Left ventricle myocardium inferior (tissue), 1 donor: Measurements from ENCODE around the gene GREM2. TPM values are rescaled to one million over a fixed set of nuclear protein-coding genes. Genes with fewer than 3 reads are reported as not detected.

Experiments used
- DNase-seq: peaks from one replicate; pipeline ENCODE4 v3.0.0-alpha.2; 2020
- H3K27ac ChIP-seq: fragments of 200-600 bp; replicated peaks from 2 replicates; pipeline ENCODE4 v1.8.0; 2021
- H3K27me3 ChIP-seq: fragments of 200-600 bp; 2 replicates; pipeline ENCODE4 v1.8.0; 2021; ENCODE audit warnings: low read depth
- H3K36me3 ChIP-seq: fragments of 200-600 bp; 2 replicates; pipeline ENCODE4 v1.8.0; 2021
- H3K4me1 ChIP-seq: fragments of 200-600 bp; 2 replicates; pipeline ENCODE4 v1.8.0; 2021
- H3K4me3 ChIP-seq: fragments of 200-600 bp; 2 replicates; pipeline ENCODE4 v1.8.0; 2021; ENCODE audit warnings: mild to moderate bottlenecking, moderate library complexity
- H3K9me3 ChIP-seq: fragments of 200-600 bp; replicated peaks from 2 replicates; pipeline ENCODE4 v1.8.0; 2021
- intact Hi-C: fragments of 100-400 bp; cut with micrococcal nuclease; formaldehyde crosslinking; loops from one replicate; pipeline ENCODE4 v1.11.0; 2022
- long read RNA-seq: library from polyadenylated mRNA; unstranded; transcript quantifications from one replicate; pipeline ENCODE4 v2.0.0, GENCODE V29; 2021
- total RNA-seq: library from RNA; stranded (reverse); fragmentation: NEBNext Ultra II Directional; extraction: Animal tissue kit (Norgen Biotek cat#: 25700); gene quantifications from one replicate; pipeline ENCODE4 v1.2.1, GENCODE V29; 2021
- TF ChIP-seq, protein P1 (sequence below): fragments of 200-600 bp; IDR thresholded peaks from 2 replicates; pipeline ENCODE4 v1.8.0; 2021; ENCODE audit warnings: antibody characterized with exemption, mild to moderate bottlenecking, borderline replicate concordance
- donor health status: DM: no; HTN: yes; CAD: no; lungs with severe emphysema.

Gene GREM2
- not detected for total RNA-seq
- long read RNA-seq, result 0 reads

DNA sequence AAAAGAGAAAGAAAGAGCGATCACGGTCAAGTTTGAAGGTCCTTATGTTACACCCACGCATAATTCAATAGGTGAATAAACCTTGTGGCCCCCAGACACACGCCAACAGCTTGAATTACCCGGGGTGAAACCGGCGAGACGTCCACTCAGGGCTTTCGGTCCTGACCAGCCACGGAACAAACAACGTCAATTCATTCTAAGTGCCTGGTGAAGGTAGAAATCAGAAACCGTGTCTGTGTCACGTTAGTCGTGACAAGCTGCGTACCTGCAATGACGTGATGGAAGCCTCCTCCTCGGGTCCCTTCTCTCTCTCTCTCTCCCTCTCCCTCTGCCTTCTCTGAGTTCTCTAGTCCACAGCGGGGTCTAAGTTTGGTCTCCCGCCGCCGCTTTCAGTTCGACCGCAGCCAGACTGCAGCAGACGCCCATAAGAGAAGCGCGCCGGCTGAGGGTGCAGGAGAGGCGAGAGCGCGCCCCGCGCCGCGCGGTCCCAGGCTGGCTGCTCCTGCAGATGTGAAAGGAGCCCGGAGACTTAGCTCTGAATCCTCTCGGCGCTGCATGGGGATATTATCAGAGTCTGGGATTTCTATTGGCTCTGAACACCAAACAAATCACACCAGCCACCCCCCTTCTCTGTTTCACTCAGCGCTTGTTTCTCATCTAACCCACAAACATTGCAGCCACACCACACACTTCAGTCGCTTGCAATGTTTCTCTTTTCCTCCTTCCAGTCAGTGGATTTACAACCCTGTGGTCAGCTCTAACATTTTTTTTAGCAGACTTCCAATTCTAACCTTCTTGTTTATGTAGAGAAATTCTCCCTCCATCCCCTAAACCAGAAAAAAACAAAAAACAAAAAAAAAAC is at the start of gene GREM2:
Gene GREM2 (minus strand): TSS at position 537 of the 862 bp plus-strand sequence. CDS start 118,680 bp downstream, outside the sequence.
- DNase-seq, result no peak
- peaks cover 10% of the 10 kb centered on the region for H3K4me1 ChIP-seq
- peaks cover 82% of the 10 kb centered on the region for H3K27me3 ChIP-seq
- H3K9me3 ChIP-seq, result no peaks in the 10 kb centered on the region
- H3K4me3 ChIP-seq, result peak within 1 kb of the TSS; percentile 62
- H3K27ac ChIP-seq, result no peak within 1 kb of the TSS
- intact Hi-C loops, result no loop called here
- H3K36me3 ChIP-seq, result no peaks in the 10 kb centered on the region
- TF ChIP-seq, protein P1, sequence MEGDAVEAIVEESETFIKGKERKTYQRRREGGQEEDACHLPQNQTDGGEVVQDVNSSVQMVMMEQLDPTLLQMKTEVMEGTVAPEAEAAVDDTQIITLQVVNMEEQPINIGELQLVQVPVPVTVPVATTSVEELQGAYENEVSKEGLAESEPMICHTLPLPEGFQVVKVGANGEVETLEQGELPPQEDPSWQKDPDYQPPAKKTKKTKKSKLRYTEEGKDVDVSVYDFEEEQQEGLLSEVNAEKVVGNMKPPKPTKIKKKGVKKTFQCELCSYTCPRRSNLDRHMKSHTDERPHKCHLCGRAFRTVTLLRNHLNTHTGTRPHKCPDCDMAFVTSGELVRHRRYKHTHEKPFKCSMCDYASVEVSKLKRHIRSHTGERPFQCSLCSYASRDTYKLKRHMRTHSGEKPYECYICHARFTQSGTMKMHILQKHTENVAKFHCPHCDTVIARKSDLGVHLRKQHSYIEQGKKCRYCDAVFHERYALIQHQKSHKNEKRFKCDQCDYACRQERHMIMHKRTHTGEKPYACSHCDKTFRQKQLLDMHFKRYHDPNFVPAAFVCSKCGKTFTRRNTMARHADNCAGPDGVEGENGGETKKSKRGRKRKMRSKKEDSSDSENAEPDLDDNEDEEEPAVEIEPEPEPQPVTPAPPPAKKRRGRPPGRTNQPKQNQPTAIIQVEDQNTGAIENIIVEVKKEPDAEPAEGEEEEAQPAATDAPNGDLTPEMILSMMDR, result no peak

GRCh38 chr1:240658312-240658960 is 46.5 kb upstream of the GREM2 start:
- H3K9me3 ChIP-seq, result peaks cover 10% of the 10 kb centered on the region

DNA sequence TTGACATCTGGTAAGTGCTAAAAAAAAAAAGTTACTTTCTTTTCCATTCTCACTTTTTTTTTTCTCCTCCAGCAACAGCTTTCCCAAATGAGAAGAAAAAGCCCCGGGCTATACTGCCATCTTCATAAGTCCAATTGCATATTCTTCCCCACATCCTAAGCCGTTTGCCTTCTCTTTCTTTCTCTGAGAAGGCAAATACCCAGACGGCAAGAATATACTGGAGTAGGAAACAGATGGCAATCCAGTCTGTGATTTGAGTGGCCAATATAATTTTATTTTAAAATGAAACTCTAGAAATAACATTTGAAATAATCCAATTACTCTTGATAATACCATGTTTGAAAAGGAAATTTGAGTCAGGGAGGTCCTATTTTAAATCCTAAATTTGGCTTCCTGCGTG is 44.6 kb upstream of the GREM2 start:
- Histone ChIP-seq H3K9me3 (peaks cover 16% of the 10 kb centered on the region), H3K27me3 (no peaks in the 10 kb centered on the region), H3K4me3 (no peak overlapping the region), H3K36me3 (no peaks in the 10 kb centered on the region), H3K27ac (no peak overlapping the region), H3K4me1 (no peaks in the 10 kb centered on the region)
- DNase-seq, result no peak
- intact Hi-C loops, result no loop called here
- TF ChIP-seq, protein P1, result no peak

More at GRCh38 chr1:240658312-240658960, 46.5 kb upstream of the GREM2 start:
- DNase-seq, result no peak
- H3K27ac ChIP-seq, result no peak overlapping the region
- H3K4me3 ChIP-seq, result no peak overlapping the region
- no peaks in the 10 kb centered on the region for H3K4me1 ChIP-seq
- H3K36me3 ChIP-seq, result no peaks in the 10 kb centered on the region
- TF ChIP-seq, protein P1, result no peak
- H3K27me3 ChIP-seq, result no peaks in the 10 kb centered on the region
- intact Hi-C loops, result no loop called here

GRCh38 chr1:240652961-240653409 is 41.0 kb upstream of the GREM2 start:
- Histone ChIP-seq H3K4me3 (no peak overlapping the region), H3K4me1 (no peaks in the 10 kb centered on the region), H3K9me3 (peaks cover 16% of the 10 kb centered on the region), H3K27me3 (no peaks in the 10 kb centered on the region), H3K27ac (no peak overlapping the region), H3K36me3 (no peaks in the 10 kb centered on the region)
- TF ChIP-seq, protein P1, result no peak
- no peak for DNase-seq
- intact Hi-C loops, result no loop called here

GRCh38 chr1:240652549-240652948 is 40.6 kb upstream of the GREM2 start:
- no peaks in the 10 kb centered on the region for H3K27me3 ChIP-seq
- peaks cover 16% of the 10 kb centered on the region for H3K9me3 ChIP-seq
- no peaks in the 10 kb centered on the region for H3K4me1 ChIP-seq
- H3K36me3 ChIP-seq, result no peaks in the 10 kb centered on the region
- no peak for DNase-seq
- H3K27ac ChIP-seq, result no peak overlapping the region
- intact Hi-C loops, result no loop called here
- H3K4me3 ChIP-seq, result no peak overlapping the region
- TF ChIP-seq, protein P1, result no peak
